ENCODE data around the gene COQ8A. TPM values are rescaled to one million over a fixed set of nuclear protein-coding genes. Genes with fewer than 3 reads are reported as not detected.

Gene COQ8A
- total and polyA plus RNA-seq, 2 donors (not counting 1 experiment from before 2014, with no cell fraction given), result 3.8 to 19.7 TPM

DNA sequence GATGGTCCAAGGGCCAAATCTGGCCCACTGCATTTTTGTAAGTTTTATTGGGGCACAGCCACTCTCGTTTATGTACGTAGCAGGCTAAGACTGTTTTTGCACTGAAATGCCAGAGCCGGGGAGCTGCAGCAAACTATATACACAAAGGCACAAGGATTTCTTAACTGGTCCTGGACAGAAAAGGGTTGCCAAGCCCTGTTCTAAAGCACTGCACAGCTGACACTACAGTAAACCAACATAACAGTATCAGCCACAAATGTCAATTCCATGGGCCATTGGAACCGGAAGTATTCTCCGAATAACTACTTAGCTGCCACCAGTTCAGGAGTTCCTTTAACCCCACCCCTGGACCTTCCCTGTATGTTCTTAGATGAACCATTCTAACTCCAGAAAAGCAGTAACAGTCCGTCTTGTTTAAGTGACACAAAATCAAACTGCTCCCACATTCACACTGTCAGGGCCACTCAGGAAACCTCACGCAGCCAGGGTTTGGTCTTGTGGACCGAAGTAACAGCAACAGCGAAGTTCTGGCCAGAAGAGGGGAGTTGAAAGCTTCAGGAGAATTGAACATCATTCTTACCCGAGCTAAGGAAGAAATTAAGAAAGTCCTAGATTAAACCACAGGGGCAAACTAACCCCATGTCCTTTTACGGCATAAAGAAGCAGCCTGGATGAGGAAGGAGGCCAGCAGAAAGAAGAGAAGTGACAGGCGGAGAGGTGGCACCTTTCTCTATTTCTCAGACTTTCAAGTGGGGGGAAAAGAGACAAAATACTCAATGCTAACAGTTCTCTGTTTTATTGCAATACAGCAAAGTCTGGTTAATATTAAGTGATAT is 49.2 kb downstream of the COQ8A start:
- H3K9me3 ChIP-seq (ENCODE audit: control insufficient read depth, insufficient read depth, low read depth, low read length), result no peaks in the 10 kb centered on the region
- no peaks in the 10 kb centered on the region for H3K79me2 ChIP-seq (ENCODE audit: control insufficient read depth, insufficient read depth, low read length)
- H3K9ac ChIP-seq (ENCODE audit: insufficient read depth, low read length), result no peak overlapping the region
- no peak overlapping the region for H2AFZ ChIP-seq (ENCODE audit: low read length)
- H3K4me2 ChIP-seq (ENCODE audit: extremely low read depth, insufficient read depth, low read length), result no peak overlapping the region
- no peak for TF ChIP-seq EZH2 (IDR thresholded peaks at IDR 0.05; ENCODE audit: low read length, missing control alignments)
- TF ChIP-seq, protein P1, sequence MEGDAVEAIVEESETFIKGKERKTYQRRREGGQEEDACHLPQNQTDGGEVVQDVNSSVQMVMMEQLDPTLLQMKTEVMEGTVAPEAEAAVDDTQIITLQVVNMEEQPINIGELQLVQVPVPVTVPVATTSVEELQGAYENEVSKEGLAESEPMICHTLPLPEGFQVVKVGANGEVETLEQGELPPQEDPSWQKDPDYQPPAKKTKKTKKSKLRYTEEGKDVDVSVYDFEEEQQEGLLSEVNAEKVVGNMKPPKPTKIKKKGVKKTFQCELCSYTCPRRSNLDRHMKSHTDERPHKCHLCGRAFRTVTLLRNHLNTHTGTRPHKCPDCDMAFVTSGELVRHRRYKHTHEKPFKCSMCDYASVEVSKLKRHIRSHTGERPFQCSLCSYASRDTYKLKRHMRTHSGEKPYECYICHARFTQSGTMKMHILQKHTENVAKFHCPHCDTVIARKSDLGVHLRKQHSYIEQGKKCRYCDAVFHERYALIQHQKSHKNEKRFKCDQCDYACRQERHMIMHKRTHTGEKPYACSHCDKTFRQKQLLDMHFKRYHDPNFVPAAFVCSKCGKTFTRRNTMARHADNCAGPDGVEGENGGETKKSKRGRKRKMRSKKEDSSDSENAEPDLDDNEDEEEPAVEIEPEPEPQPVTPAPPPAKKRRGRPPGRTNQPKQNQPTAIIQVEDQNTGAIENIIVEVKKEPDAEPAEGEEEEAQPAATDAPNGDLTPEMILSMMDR (conservative IDR thresholded peaks at IDR 0.05 in 1 of 2, IDR thresholded peaks at IDR 0.05 in 1 of 2; ENCODE audit: low read depth in 1 of 2, low read length in 2 of 2), result no peak
- H3K4me1 ChIP-seq (ENCODE audit: control insufficient read depth, extremely low read depth, insufficient read depth, low read length), result no peaks in the 10 kb centered on the region
- no peaks in the 10 kb centered on the region for H3K36me3 ChIP-seq (ENCODE audit: control insufficient read depth, insufficient read depth, low read length)
- H3K4me3 ChIP-seq (replicated peaks in 1 of 4; ENCODE audit: control extremely low read depth in 1 of 4, insufficient read depth in 1 of 4, low read depth in 3 of 4, low read length in 4 of 4), result no peak overlapping the region
- H3K27ac ChIP-seq (ENCODE audit: insufficient read depth, low read length), result no peak overlapping the region
- DNase-seq (ENCODE audit: low read depth in 2 of 2), result no peak
- no peaks in the 10 kb centered on the region for H4K20me1 ChIP-seq (ENCODE audit: control insufficient read depth, extremely low read depth, insufficient read depth, low read length)
- H3K27me3 ChIP-seq (ENCODE audit: control insufficient read depth, insufficient read depth, low read length), result no peaks in the 10 kb centered on the region

DNA sequence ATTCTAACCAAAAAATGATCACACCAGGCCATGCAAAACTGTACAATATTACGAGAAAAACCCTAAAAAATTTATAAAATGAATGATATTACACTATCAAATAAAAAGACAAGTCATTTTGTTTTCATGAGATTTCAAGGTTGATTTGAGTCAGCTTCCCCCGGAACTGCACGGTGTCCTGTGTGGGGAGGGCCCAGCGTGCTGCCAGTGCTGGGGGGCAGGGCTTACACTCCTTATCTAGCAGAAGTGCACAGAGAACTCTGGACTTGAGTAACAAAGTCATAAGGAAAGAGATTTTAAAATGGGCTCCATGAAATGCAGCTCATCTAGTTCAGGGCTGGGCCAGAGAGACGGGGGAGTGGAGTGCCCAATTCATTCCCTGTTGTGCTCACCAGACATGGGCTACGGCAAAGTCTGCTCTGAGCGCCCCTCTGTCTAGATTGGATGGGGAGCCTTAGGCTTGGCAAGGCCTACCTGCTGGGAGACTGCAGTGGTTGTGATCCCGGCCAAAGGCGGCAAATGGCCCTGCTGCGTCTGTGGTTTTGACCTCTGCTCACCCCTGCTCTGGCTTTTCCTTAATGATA is 50.1 kb downstream of the COQ8A start:
- Histone ChIP-seq H3K27ac (ENCODE audit: insufficient read depth, low read length) (no peak overlapping the region), H3K36me3 (ENCODE audit: control insufficient read depth, insufficient read depth, low read length) (no peaks in the 10 kb centered on the region), H4K20me1 (ENCODE audit: control insufficient read depth, extremely low read depth, insufficient read depth, low read length) (no peaks in the 10 kb centered on the region), H3K4me1 (ENCODE audit: control insufficient read depth, extremely low read depth, insufficient read depth, low read length) (no peaks in the 10 kb centered on the region), H3K27me3 (ENCODE audit: control insufficient read depth, insufficient read depth, low read length) (no peaks in the 10 kb centered on the region), H3K4me3 (replicated peaks in 1 of 4; ENCODE audit: control extremely low read depth in 1 of 4, insufficient read depth in 1 of 4, low read depth in 3 of 4, low read length in 4 of 4) (no peak overlapping the region), H3K79me2 (ENCODE audit: control insufficient read depth, insufficient read depth, low read length) (no peaks in the 10 kb centered on the region), H3K9me3 (ENCODE audit: control insufficient read depth, insufficient read depth, low read depth, low read length) (no peaks in the 10 kb centered on the region), H2AFZ (ENCODE audit: low read length) (no peak overlapping the region), H3K9ac (ENCODE audit: insufficient read depth, low read length) (no peak overlapping the region), H3K4me2 (ENCODE audit: extremely low read depth, insufficient read depth, low read length) (no peak overlapping the region)
- TF ChIP-seq, protein P1 (conservative IDR thresholded peaks at IDR 0.05 in 1 of 2, IDR thresholded peaks at IDR 0.05 in 1 of 2; ENCODE audit: low read depth in 1 of 2, low read length in 2 of 2), result no peak
- no peak for TF ChIP-seq EZH2 (IDR thresholded peaks at IDR 0.05; ENCODE audit: low read length, missing control alignments)
- DNase-seq (ENCODE audit: low read depth in 2 of 2), result no peak

DNA sequence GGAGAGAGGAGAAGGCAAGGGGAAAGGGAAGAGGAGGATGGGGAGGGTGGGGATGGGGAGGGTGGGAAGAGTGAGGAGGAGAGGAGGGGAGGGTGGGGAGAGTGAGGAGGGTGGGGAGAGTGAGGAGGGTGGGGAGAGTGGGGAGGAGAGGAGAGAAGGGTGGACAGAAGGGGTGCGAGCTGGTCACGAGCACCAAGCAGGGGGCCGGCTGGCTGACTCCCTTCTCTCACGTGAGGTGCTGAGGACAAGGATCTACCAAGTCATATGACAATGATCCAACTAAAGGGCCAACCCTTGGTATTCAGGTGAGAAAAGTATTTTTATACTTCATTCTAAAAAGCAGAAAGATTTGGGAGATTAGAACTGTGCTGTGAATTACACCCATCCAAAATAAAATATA is 51.8 kb downstream of the COQ8A start:
- H3K27ac ChIP-seq (ENCODE audit: insufficient read depth, low read length), result no peak overlapping the region
- no peak for DNase-seq (ENCODE audit: low read depth in 2 of 2)
- H3K27me3 ChIP-seq (ENCODE audit: control insufficient read depth, insufficient read depth, low read length), result no peaks in the 10 kb centered on the region
- no peaks in the 10 kb centered on the region for H3K36me3 ChIP-seq (ENCODE audit: control insufficient read depth, insufficient read depth, low read length)
- H2AFZ ChIP-seq (ENCODE audit: low read length), result no peak overlapping the region
- no peak for TF ChIP-seq EZH2 (IDR thresholded peaks at IDR 0.05; ENCODE audit: low read length, missing control alignments)
- no peaks in the 10 kb centered on the region for H4K20me1 ChIP-seq (ENCODE audit: control insufficient read depth, extremely low read depth, insufficient read depth, low read length)
- H3K4me3 ChIP-seq (replicated peaks in 1 of 4; ENCODE audit: control extremely low read depth in 1 of 4, insufficient read depth in 1 of 4, low read depth in 3 of 4, low read length in 4 of 4), result no peak overlapping the region
- no peaks in the 10 kb centered on the region for H3K79me2 ChIP-seq (ENCODE audit: control insufficient read depth, insufficient read depth, low read length)
- H3K9me3 ChIP-seq (ENCODE audit: control insufficient read depth, insufficient read depth, low read depth, low read length), result no peaks in the 10 kb centered on the region
- H3K4me2 ChIP-seq (ENCODE audit: extremely low read depth, insufficient read depth, low read length), result no peak overlapping the region
- H3K9ac ChIP-seq (ENCODE audit: insufficient read depth, low read length), result no peak overlapping the region
- H3K4me1 ChIP-seq (ENCODE audit: control insufficient read depth, extremely low read depth, insufficient read depth, low read length), result no peaks in the 10 kb centered on the region

All from fibroblast of lung (primary cell).